Stimulated activated CD8-positive, alpha-beta memory T cell treated with anti-CD3 and anti-CD28 coated beads, Interleukin-15, amount 100 ng/mL, for 24 hours (primary cell): ENCODE measurements around the gene HM13.
"Not testable (repeated sequence)": the region's sequence is repeated elsewhere in the genome, so short reads cannot be mapped to it uniquely, and the experiment has no call there.

ENCODE experiments used
- DNase-seq: peaks from one replicate; pipeline ENCODE4 v3.0.0-alpha.2; 2020; ENCODE audit warnings: low read depth

HM13 gene

DNA sequence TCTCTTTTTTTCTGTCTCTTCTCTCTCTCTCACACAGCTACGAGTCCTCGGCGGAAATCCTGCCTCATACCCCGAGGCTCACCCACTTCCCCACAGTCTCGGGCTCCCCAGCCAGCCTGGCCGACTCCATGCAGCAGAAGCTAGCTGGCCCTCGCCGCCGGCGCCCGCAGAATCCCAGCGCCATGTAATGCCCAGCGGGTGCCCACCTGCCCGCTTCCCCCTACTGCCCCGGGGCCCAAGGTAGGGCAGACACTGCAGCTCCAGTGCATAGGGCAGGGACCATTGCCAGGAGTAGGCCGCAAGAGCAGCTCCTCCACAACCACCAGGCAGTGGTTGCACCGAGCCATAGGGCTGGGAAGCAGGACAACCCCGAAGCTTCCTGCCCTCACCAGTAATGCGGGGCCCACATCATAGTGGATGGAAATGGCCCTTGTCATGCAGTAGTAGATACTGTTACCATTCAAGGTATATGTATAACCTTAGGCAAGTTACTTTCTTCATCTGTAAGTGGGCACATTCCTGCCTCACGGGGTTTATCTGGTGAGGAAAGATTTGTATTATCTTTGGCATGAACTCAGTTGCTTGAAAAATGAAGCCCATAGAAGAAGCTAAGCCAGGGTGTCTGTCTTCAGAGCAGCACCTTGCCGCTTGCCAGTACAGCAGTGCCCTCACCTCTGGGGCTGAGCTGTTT lies 53.9 kb downstream of the HM13 start:
- DNase-seq: no peak

DNA sequence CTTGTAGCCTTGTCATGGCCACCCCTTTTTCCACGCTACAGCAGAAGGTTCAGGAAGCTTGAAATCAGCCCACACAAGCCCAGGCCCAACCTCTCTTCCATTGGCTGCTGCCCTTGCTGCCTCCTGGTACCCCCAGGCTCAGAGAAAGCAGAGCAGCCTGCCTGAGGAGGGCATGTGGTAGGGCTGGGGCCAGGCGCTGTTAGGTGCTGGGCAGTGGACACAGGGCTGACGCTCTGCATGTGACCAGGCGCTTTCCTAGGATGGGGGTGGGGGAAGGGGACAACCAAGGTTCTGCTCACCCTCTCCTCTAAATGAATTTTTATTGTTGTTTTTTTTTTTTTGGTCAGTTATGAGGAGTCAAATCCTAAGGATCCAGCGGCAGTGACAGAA lies 54.5 kb downstream of the HM13 start:
- no peak for DNase-seq

DNA sequence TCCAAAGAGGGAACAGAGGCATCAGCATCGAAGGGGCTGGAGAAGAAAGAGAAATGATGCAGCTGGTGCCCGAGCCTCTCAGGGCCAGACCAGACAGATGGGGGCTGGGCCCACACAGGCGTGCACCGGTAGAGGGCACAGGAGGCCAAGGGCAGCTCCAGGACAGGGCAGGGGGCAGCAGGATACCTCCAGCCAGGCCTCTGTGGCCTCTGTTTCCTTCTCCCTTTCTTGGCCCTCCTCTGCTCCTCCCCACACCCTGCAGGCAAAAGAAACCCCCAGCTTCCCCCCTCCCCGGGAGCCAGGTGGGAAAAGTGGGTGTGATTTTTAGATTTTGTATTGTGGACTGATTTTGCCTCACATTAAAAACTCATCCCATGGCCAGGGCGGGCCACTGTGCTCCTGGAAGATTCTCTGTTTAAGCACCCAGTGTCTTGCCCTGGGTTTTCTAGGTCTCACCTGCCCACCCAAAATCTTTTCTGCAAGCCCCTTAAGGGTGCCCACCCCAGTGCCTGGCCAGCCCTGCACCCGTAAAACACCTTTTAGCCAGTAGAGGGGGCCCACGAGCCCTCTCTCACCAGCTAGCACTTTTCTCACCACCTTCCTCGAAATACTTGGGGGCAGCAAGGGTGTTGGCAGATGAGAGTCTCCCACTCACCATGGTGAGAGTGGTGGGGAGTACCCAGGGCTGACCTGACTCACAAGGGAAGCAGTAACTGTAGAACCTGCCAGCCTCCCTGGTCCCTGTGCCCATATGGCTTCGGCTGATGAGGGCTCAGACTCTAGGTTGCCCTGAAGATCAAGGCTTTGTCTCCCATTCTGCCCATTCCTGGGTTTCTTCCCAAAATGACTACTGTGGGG lies 55.1 kb downstream of the HM13 start:
- peak; percentile 39 for DNase-seq

DNA sequence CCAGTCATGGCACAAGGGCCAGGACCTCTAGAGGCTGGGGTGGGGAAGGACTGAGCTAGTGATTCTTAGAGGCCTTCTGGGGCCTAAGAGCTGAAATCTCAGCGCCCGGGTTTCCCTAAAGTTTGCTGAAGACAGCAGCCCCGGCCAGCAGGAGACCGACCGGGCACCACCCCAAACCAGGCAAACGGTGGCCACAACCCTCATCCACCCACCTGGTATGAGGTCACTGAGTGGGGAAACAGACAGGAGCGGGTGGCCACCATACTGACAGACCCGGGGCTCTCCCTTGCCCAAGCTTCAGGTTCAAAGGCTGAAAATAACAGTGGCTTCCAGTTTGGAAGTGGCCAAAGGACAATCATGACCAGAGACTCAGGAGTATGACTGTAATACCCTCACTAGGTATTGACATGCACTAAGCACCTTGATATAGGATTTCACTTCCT lies 55.8 kb downstream of the HM13 start:
- DNase-seq: no peak

DNA sequence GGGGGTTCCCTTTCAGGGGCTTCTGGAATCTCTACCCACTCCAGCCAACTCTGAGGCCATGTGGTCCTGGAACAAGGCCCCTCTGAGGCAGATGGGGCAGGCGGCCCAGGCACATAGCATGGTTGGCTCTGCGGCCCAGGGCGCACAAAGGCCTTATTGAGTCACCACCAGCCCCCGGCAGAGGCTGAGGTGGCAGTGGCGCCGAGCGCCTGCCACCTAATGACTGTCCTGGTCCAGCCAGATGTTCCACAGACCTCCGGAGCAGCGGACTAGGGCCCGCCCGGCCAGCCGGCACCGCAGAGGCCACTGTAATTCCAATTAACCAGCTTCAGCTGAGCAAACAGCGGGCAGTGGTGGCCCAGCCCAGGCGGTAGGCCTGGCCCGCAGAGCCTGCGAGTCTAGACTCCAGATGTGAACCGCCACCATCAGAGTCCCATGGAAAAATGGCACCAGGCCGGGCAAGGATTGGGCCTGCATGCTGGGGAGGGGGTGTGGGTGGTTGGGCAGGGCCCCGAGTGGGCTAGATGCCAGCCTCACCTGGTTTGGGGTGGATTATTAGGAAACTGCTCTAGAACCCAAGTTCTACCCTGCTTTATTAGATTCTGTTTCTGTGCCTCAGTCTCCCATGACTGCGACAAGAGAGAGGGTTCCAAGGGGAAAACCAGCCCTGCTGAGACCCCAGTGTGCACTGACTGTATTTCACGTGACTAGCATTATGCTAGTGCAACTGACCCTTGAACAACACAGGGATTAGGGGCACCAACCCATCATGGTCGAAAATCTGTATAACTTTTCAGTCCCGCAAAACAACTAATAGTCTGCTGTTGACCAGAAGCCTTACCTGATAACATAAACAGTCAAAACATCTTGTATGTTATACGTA lies 56.7 kb downstream of the HM13 start:
- DNase-seq: no peak

DNA sequence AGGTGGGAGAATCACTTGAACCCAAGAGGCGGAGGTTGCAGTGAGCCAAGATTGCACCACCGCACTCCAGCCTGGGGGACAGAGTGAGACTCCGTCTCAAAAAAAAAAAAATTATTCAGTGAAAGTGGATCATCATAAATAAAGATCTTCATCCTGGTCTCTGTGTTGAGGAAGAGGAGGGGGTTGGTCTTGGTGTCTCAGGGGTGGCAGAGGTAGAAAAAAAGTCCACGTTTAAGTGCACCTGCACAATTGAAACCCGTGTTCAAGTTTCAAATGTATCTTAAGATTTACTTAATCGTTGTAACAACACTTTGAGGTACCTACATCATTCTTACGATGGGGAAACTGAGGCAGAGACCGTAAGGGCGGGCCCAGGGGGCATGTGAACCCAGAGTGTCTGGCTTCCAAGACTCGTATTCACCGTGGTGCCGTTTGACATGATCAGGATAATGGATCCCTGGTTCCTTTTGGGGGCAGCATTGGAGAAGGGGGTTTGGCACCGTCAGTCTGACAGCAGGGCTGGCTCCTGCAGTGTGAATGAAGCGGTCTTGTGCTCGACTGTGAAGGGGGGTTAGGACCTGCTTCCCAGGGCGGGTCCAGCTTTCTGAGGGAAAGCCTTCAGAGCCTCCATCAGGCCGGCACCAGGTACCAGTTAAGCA lies 57.9 kb downstream of the HM13 start:
- no peak for DNase-seq

DNA sequence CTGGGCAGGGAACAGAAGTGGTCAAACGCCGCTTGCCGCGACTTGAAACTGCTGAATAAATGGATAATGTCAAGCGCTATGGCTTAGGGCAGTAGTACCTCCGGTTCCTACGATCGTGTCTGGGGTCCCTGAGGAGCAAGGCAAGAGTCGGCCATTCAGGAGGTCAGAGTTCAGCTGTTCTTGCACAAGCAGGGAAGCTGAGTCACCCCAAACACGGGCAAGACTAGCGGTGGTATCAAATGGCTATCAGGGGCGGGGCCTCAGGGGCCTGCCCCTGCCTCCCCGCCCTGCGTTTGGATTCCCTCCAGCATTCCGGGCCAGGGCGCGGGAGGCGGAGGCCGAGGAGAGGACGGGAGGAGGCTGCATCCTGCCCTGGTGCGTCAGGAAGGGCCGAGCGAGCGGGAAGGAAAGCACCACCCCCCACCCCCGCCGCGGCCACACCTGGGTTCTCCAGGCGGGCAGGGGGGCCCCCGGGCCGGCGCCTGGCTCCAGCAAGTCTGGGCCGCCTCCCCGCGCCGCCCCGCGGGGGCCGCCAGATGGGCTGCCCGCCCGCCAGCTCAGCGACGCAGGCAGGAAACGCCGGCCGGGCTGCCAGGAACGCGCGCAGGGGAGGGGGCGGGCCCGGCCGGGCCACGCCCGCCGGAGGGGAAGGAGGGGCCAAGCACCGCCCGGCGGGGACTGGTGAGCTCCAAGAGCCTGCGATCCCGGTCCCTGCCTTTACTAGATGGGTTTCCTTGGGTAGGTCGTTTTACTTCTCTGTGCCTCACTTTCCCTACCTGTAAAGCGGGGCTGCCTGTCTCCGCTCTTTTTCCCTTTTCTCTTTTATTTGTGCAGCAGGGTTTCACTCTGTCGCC lies 58.7 kb downstream of the HM13 start:
- DNase-seq: peak; percentile 71

DNA sequence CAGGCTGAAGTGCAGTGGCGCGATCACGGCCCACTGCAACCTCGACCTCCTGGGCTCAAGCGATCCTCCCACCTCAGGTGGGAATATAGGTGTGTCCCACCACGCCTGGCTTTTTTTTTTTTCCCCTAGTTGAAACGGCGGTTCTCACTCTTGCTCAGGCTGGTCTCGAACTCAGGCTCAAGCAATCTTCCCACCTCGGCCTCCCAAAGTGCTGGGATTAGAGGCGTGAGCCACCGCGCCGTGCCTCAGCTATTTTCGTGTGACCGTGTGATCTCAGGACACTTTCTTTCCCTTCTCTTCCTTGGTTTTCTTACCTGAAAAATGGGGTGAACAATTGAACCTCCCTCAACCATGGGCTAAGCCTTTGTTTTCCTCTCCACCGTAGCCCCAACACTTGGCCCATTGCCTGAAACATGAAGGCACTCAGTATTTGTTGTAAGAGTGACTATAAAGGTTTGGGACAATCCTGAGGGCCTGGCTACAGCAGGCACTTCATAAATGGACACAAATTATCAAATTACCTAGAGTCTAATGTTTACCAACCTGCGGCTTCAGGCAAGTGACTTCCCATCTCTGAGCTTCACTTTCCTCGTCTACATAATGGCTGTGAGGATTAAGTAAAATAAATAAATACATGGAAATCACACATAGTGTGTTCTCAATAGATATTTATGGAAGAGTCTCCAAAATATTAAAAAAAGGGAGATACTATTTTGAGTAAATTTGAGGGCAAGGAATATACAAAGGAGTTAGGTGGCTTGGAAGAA lies 59.5 kb downstream of the HM13 start:
- DNase-seq: no peak

DNA sequence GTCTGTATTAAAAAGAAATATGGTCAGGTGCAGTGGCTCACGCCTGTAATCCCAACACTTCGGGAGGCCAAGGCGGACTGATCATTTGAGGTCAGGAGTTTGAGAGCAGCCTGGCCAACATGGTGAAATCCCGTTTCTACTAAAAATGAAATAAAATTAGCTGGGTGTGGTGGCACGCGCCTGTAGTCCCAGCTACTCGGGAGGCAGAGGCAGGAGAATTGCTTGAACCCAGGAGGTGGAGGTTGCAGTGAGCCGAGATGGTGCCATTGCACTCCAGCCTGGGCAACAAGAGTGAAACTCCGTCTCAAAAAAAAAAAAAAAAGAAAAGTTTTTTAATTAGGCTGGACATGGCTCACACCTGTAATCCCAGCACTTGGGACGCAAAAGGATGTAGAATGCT lies 60.7 kb downstream of the HM13 start:
- not testable (repeated sequence) for DNase-seq

DNA sequence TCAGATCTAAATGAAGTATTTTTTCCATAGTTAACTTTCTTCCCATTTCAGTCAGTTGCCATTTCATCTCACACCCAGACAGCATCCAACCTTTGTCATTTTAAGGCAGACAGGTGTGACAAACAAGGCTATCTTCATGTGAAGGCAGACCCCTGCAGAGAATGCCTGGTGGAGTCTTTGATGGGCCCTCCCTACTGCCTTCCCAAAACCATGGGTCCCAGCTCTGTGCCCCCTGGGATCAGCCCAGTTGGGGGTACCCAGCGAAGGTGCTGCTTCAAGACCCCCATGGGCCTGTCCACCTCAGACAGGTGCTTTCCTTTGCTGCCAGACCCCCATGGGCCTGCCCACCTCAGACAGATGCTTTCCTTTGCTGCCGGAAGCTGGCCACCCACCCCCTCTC lies 62.5 kb downstream of the HM13 start:
- no peak for DNase-seq

DNA sequence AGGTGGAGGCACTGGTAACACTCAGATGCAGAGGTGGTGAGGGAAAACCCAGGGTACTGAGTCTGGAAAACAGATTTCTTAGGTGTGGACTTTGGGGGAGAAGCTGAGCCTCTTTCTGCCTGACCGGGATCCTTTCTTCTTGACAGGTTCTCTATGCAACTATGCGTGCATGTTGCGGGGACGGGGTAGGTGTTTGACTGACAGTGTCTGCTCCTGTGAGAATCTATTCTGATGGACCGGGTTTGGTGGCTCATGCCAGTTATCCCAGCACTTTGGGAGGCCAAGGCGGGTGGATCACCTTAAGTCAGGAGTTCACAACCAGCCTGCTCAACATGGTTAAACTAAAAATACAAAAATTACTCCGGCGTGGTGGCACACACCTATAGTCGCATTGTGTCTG lies 63.0 kb downstream of the HM13 start:
- DNase-seq: no peak

DNA sequence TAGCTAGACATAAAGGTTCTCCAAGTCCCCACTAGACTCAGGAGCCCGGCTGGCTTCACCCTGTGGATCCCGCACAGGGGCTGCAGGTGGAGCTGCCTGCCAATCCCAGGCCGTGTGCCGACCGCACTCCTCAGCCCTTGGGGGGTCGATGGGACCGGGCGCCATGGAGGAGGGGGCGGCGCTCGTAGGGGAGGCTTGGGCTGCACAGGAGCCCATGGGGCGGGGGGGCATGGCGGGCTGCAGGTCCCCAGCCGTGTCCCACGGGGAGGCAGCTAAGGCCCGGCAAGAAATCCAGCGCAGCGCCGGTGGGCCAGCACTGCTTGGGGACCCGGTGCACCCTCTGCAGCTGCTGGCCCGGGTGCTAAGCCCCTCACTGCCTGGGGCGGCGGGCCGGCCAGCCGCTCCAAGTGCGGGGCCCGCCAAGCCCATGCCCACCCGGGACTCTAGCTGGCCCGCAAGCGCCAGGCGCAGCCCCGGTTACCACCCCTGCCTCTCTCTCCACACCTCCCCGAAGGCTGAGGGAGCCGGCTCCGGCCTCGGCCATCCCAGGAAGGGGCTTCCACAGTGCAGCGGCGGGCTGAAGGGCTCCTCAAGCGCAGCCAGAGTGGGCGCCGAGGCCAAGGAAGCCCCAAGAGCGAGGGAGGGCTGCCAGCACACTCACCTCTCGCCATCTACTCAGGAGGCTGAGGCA lies 64.4 kb downstream of the HM13 start:
- DNase-seq: no peak

DNA sequence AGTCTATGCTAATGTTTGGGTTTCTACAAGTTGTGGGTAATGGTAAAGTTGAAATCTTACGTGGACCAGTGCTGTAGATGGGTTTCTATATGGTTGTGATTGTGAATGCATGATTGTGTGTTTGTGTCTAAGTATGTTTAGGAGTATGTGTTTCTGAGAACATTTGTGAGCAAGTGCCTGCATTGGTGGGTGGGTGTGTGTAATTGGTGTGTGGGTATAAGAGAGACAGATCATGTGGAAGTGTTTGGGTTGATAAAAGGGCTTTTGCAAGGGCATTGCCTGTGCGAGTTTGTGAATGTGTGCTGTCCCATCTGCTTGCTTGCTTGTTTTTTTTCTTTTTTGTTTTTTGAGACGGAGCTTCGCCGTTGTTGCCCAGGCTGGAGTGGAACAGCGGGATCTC lies 65.0 kb downstream of the HM13 start:
- DNase-seq: no peak

DNA sequence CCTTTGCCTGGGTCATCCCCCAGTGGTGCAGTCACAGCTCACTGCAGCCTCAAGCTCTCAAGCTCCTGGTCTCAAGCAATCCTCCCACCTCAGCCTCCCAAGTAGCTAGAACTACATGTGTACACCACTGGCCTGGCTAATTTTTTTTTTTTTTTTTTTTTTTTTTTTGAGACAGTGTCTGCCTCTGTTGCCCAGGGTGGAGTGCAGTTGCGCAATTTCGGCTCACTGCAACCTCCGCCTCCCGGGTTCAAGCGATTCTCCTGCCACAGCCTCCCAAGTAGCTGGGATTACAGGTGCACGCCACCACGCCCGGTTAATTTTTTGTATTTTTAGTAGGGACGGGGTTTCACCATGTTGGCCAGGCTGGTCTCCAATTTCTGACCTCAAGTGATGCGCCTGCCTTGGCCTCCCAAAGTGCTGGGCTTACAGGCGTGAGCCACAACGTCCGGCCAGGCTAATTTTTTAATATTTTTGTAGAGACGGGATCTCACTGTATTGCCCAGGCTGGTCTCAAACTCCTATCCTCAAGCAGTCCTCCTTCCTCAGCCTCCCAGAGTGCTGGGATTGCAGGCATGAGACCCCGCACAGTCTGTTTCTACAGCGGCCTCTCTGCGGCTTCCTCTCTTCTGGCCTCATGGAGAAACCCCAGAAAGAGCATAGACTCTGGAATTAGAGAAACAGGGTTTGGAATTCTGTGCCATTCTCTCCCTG lies 65.9 kb downstream of the HM13 start:
- not testable (repeated sequence) for DNase-seq

DNA sequence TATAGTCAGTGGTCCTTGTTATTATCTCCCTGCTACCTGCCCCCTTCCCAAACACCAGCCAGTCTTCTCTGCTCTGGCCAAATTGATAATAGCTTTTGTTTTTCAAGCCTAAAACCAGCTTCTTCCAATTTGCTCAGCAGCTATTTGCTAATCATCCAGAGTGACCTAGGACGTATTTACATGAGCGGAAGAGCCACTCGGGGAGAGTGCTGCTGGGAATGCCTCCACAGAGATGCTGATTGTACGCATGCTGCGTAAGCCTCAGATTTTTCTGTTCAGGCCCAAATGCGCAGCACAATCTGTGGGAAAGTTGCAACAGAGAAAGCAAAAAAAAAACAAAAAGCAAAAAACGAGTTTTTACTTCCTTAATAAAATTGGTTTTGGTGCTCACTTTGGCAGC lies 66.5 kb downstream of the HM13 start:
- no peak for DNase-seq

DNA sequence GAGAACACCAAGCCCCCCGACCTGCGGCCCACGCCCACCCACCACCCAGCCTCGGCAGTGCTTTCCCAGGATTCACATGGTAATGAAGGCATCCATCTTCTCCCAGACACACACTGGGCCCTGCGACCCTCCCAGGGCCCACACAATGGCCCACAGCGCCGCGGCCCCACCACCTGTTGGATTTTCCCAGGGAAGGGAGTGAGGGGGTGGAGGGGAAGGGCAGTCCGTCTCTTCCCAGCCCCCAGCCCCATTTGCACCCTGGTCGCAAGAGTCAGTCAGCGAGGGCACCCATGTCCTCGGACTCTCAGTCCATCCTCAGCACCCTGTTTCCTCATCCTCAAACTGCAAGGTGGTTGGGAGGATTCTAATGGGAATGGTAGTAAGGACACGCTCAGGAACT lies 67.1 kb downstream of the HM13 start:
- DNase-seq: no peak

DNA sequence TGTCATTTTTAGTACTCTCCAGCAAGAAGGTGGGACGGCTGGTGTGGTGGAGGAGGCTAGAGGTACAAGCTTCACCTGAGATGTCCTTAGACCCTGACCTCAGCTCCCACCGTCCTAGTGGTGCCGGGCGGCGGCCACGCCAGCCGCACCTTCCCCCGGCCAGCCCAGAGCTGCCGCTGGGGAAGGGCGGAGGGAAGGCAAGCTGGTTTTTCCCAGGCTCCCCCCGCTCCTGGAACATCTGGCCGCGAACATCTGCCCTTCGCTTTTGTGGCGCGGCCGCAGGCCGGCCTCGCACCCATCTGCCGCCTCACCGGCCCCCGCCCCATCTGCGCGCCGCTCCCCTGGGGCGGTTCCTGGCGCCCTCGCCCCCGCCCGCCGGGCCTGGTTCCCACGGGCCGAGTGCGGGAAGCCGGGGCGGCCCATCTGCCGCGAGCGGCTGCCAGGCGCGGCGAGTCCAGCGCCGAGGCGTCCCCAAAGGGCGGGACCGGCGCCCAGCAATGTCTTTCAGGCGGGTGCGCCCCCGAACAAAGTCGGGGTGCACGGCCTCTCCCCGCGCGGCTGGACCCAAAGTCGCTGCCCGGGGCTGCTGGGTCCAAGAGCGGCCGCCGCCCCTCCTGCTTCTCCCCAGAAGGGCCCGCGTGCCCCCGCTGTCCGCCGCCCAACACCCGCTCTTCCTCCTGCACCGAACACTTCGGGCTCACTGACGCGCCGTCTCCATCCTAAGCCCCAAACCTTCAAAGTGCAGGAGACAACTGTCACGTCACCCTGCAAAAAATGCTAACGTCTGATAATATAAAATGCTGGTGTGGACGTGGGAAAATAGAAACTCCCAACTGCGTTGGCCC lies 73.5 kb downstream of the HM13 start:
- DNase-seq: no peak

DNA sequence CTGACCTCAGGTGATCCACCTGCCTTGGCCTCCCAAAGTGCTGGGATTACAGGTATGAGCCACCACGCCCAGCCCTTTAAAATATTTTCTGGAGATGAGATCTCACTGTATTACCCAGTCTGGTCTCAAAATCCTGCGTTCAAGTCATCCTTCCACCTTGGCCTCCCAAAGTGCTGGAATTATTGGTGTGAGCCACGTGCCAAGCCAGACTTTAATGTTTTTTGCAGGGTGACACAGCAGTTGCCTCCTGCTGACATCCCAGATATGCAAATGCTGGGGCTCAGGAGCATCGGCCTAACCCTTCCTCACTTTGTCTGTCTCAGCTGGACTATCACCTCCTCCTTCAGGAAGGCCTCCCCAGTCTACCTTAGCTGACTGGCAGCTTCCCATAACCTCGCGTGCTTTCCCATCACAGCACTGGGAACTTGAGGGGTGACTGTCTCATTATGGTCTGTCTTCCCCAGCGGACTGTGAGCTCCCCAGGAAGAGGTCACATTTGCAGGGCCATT lies 76.5 kb downstream of the HM13 start:
- no peak for DNase-seq
